HEK293T (cell line): Measurements from ENCODE around the gene IFT25.

ENCODE experiments used
- ARNT ChIP-seq: fragments of 450-650 bp; IDR thresholded peaks from 2 replicates; pipeline ENCODE4 v1.6.1; 2017; ENCODE audit warnings: mild to moderate bottlenecking
- BHLHE40 ChIP-seq: fragments of 450-650 bp; IDR thresholded peaks from 2 replicates; pipeline ENCODE4 v1.6.1; 2016; ENCODE audit warnings: mild to moderate bottlenecking, moderate library complexity, borderline replicate concordance
- FOXA1 ChIP-seq: fragments of 450-650 bp; IDR thresholded peaks from 2 replicates; pipeline ENCODE4 v1.6.1; 2016; ENCODE audit warnings: mild to moderate bottlenecking
- FOXM1 ChIP-seq: fragments of 450-650 bp; IDR thresholded peaks from 2 replicates; pipeline ENCODE4 v1.6.1; 2017; ENCODE audit warnings: mild to moderate bottlenecking, borderline replicate concordance
- L3MBTL2 ChIP-seq: fragments of 450-650 bp; conservative IDR thresholded peaks from 2 replicates; pipeline ENCODE4 v1.6.1; 2016; ENCODE audit warnings: mild to moderate bottlenecking
- LEF1 ChIP-seq: fragments of 450-650 bp; IDR thresholded peaks from 2 replicates; pipeline ENCODE4 v1.6.1; 2017; ENCODE audit warnings: mild to moderate bottlenecking, borderline replicate concordance
- SP1 ChIP-seq: fragments of 450-650 bp; IDR thresholded peaks from 2 replicates; pipeline ENCODE4 v1.6.1; 2017
- SUZ12 ChIP-seq: fragments of 450-650 bp; IDR thresholded peaks from 2 replicates; pipeline ENCODE4 v1.6.1; 2016; ENCODE audit warnings: mild to moderate bottlenecking

GRCh38 chr1:53964109-53964508 lies 18.6 kb upstream of the IFT25 start:
- TF ChIP-seq SP1: no peak
- no peak for TF ChIP-seq L3MBTL2
- TF ChIP-seq FOXM1: no peak
- TF ChIP-seq SUZ12: no peak
- TF ChIP-seq ARNT: no peak
- TF ChIP-seq FOXA1: no peak
- no peak for TF ChIP-seq BHLHE40
- no peak for TF ChIP-seq LEF1
